Transverse colon (tissue), 4 donors: ENCODE measurements around the gene EML6.

Source experiments
- POLR2AphosphoS5 ChIP-seq, 3 donors: sonication (generic); formaldehyde crosslinking; IDR thresholded peaks; one replicate each; pipeline ENCODE4 v1.6.1; 2016; ENCODE audit warnings: antibody characterized with exemption in 3 of 3
- TF ChIP-seq, protein P1 (sequence below), 5 experiments: fragments of 200-600 bp in 3 of 5; fragments of 450-650 bp in 2 of 5; sonication (generic) in 3 of 5; IDR thresholded peaks; 1 replicate in 2 of 5; 2 replicates in 3 of 5; pipeline ENCODE4 v1.5.1; 2016 to 2017; ENCODE audit warnings: antibody characterized with exemption in 5 of 5, inconsistent platforms in 3 of 5, mild to moderate bottlenecking in 2 of 5, moderate library complexity in 1 of 5

DNA sequence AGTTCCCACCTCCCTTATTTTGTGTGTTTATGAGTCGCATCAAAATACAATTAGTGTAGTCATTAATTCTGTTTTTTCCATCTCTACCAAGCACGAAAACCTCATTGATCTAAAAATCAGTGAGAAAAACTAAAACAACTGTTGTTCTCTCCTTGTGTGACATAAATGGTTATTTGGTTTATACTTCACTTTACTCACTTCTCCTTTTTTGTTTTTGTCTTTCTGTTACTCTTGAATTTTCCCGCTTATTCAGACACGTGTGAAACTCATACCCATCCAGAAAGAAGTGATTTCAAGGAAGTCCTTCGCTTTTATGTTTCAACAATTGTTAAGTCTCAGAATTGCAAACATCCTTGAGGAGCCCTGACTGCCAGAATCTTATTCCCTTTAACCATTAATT is 121.6 kb downstream of the EML6 start:
- no peak for TF ChIP-seq POLR2AphosphoS5 (IDR thresholded peaks at IDR 0.05)
- TF ChIP-seq, protein P1, sequence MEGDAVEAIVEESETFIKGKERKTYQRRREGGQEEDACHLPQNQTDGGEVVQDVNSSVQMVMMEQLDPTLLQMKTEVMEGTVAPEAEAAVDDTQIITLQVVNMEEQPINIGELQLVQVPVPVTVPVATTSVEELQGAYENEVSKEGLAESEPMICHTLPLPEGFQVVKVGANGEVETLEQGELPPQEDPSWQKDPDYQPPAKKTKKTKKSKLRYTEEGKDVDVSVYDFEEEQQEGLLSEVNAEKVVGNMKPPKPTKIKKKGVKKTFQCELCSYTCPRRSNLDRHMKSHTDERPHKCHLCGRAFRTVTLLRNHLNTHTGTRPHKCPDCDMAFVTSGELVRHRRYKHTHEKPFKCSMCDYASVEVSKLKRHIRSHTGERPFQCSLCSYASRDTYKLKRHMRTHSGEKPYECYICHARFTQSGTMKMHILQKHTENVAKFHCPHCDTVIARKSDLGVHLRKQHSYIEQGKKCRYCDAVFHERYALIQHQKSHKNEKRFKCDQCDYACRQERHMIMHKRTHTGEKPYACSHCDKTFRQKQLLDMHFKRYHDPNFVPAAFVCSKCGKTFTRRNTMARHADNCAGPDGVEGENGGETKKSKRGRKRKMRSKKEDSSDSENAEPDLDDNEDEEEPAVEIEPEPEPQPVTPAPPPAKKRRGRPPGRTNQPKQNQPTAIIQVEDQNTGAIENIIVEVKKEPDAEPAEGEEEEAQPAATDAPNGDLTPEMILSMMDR (IDR thresholded peaks at IDR 0.05) = no peak
